Stimulated activated CD8-positive, alpha-beta memory T cell treated with anti-CD3 and anti-CD28 coated beads, Interleukin-7, amount 100 ng/mL, for 24 hours (primary cell): ENCODE data around the gene ITPKA.

Experiments used
- DNase-seq: peaks from one replicate; pipeline ENCODE4 v3.0.0-alpha.2; 2020; ENCODE audit warnings: low read depth

Gene ITPKA

GRCh38 chr15:41511331-41511898 is 17.7 kb downstream of the ITPKA start:
- no peak for DNase-seq

GRCh38 chr15:41511899-41512369 is 18.3 kb downstream of the ITPKA start:
- DNase-seq: no peak

DNA sequence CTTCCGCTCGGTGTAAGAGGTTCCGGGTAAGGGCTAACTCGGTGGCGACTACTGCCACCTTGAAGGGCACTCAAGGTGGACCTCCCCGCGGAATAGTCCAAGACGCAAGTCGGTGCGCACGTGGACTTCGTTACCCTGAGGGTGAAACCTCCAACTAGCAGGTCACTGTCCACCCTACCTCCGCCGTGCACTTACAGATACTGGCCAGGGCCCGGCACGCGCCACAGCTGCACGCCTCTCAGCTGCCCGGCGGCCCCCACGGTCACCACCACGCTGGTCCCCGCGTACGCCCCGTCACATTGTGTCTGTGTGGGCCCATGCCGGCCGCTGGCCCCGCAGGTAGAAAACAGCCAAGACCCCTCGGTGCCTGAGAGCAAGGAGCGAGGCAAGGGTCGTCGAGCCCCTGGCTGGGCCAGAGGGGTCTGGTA is 18.9 kb downstream of the ITPKA start:
- no peak for DNase-seq

GRCh38 chr15:41512940-41513505 is 19.3 kb downstream of the ITPKA start:
- DNase-seq: no peak

DNA sequence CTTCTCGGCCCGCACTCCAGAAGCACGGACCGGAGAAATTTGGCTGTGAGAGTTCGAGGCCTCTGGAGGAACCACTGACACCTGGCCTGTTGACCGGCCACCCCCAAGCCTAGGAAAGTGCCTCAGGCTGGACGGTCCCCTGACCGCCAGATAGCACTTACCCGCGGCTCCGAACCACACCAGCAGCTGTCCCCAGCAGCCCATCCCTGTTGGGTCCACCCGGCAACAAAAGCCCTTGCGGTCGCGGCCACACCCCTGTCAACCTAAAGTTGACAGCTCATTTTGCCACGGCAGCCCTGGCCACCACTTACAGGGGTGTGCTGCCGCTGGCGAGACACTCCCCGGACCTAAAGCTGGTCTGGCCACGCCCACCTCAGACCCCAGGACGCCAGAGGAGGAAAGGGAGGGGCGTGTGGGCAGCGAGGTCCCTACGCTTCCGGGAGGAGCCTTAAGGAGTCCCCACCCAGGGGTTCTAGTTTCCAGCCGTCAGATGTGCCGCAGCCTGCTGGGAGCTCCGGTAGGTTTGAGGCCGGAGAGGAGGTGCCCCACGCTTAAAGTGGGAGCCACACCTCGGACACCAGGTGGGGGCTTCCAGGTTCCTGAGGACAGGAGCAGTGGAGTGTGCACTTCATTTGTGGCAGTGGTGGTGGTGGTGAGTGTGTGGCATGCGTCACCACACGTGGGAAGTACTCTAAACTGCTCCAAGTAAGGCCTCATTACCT is 20.0 kb downstream of the ITPKA start, which contains the start of gene LTK:
TSS of gene LTK (minus strand) at position 322 of the 722 bp plus-strand sequence. CDS start at position 204, 118 bp downstream.
- DNase-seq: no peak

DNA sequence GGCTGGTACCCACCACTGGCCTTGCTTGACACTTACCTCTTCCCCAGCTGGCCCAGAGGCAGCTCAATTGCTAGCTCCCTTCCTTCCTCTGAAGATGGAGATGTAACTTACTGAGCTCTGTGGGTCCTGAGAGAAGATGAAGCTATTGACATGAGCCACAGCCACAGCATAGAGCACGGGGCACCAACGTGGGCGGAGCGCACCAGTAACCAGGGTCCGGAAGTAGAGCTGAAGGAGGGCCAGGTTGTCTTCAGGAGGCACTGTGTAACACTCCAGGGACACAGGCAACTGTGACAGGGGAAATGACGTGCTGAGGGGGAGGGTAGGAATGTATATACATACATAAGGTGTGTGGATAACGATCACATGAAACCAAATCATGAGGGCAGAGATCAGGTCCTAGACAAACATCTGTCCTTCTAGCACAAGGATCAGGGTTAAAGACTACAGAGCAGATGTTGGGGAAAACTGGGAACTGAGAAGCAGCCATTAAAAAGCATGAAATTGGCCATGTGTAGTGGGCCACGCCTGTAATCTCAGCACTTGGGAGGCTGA is 24.3 kb downstream of the ITPKA start:
- DNase-seq: no peak

DNA sequence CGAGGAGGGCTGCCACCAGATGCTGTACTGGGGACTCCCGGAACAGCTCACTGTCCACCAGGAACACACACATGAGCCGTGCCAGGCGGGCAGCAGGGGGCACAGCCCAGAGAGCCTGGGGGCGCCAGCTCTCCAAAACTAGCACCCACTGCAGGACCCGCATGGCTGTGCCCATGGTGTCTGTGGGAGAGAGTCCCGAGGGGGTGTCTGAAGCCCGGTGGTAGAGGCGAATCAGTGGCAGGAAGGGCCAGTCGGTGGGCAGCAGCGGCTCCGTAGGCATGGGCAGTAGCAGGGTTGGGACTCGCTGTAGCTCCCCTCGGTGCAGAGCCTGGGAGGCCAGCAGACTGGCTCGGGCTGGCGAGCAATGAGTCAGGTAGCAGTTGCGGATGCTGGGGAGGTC is 27.0 kb downstream of the ITPKA start:
- DNase-seq: no peak

DNA sequence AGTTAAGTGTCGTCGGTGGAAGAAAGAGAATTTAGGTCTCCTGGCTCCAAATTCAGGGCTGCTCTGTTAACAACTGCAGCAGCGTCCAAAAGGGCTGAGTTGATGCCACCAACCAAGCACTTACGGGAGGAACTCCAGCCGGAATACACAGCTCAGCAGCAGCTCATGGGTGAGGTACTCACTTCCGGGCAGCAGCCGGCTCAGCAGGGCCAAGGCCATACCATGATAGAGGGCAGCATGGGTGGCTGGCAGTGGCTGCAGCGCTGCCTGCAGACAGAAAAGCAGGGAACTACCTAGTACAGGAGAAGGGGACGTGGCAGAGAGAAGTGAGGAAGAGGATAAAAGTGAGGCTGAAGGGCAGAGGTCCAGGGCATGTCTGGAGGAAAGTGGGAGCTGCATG is 27.9 kb downstream of the ITPKA start:
- no peak for DNase-seq

- no peak for DNase-seq
Observed at GRCh38 chr15:41523097-41523496, 29.4 kb downstream of the ITPKA start.

GRCh38 chr15:41530363-41530956 is 36.8 kb downstream of the ITPKA start:
- DNase-seq: no peak

DNA sequence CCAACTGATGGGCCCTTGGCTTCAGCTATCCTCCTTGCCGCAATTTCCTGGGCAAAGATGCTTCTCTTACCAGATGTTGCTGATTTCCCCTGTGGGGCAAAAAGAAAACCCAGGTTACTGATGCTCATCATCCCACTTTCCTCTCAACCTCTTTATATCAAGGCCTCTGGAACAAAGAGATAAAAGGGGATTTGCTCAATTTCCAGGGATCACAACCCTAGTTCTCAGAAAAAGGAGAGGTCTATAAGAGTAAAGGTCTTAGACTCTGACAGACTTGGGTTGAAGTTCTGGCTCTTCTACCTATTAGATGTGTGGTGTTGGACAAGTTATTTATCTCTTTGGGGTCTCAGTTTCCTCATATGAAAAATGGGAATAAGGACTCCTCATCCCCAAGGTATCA is 41.9 kb downstream of the ITPKA start:
- no peak for DNase-seq

- no peak for DNase-seq
Observed at GRCh38 chr15:41536866-41537265, 43.2 kb downstream of the ITPKA start.

GRCh38 chr15:41543521-41543870 is 49.8 kb downstream of the ITPKA start:
- DNase-seq: no peak

GRCh38 chr15:41544650-41545015 is 51.0 kb downstream of the ITPKA start:
- no peak for DNase-seq

DNA sequence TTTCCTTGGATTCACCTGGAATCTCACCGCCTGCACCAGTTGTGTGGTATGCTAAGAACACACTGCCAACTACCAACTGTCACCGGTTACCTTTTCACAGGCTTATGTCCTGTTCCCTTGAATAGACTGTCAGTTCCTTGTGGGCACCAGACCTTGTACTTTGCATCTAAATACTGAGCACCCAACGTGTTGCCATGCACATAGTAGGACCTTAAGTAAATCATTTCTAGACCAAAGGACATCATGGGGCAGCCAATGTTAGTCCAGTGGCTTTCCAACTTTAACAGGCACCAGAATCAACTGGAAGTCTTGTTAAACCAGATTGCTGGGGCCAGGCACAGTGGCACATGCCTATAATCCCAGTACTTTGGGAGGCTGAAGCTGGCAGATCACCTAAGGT is 51.5 kb downstream of the ITPKA start:
- no peak for DNase-seq

GRCh38 chr15:41546851-41547786 is 53.4 kb downstream of the ITPKA start:
- DNase-seq: no peak

DNA sequence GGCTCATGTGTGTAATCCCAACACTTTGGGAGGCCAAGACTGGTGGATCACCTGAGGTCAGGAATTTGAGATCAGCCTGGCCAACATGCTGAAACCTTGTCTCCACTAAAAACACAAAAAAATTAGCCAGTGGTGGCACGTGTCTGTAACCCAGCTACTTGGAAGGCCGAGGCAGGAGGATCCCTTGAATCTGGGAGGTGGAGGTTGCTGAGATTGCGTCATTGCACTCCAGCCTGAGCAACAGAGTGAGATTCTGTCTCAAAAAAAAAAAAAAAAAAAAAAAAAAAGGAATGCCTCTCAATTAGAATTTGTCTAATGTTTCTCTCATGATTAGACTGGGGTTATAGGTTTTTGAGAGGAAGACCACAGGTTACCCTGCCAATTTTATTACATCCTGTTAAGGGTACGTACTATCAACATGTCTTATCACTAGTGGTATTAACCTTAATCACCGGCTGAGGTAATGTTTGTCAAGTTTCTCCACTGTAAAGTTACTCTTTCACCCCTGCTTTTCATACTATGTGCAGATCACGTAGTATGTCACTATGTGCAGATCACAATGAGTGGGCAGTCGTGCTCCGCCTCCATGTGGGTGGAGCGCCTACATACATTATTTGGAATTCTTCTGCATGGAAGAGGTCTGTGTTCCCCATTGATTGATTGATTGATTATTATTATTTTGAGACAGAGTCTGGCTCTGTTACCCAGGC is 56.5 kb downstream of the ITPKA start:
- no peak for DNase-seq
